ENCODE results near the gene BNC1. TPM values are rescaled to one million over a fixed set of nuclear protein-coding genes. Genes with fewer than 3 reads are reported as not detected.

Gene BNC1
- total and polyA plus RNA-seq, 2 experiments from 2014 or later: 23.1 to 24.3 TPM

- 76% methylated on average over 7 of the region's 7 CpGs for WGBS (ENCODE audit: low lambda C conversion rate, missing lambda C conversion rate)
- TF ChIP-seq EZH2 (IDR thresholded peaks at IDR 0.05; ENCODE audit: borderline replicate concordance) (no peak), EZH2phosphoT487 (IDR thresholded peaks at IDR 0.05; ENCODE audit: low read depth, severe bottlenecking, unreplicated experiment) (no peak)
- TF ChIP-seq, protein P1, sequence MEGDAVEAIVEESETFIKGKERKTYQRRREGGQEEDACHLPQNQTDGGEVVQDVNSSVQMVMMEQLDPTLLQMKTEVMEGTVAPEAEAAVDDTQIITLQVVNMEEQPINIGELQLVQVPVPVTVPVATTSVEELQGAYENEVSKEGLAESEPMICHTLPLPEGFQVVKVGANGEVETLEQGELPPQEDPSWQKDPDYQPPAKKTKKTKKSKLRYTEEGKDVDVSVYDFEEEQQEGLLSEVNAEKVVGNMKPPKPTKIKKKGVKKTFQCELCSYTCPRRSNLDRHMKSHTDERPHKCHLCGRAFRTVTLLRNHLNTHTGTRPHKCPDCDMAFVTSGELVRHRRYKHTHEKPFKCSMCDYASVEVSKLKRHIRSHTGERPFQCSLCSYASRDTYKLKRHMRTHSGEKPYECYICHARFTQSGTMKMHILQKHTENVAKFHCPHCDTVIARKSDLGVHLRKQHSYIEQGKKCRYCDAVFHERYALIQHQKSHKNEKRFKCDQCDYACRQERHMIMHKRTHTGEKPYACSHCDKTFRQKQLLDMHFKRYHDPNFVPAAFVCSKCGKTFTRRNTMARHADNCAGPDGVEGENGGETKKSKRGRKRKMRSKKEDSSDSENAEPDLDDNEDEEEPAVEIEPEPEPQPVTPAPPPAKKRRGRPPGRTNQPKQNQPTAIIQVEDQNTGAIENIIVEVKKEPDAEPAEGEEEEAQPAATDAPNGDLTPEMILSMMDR (IDR thresholded peaks at IDR 0.05; ENCODE audit: poor library complexity): no peak
- H3K36me3 ChIP-seq (replicated peaks; ENCODE audit: insufficient read depth, low read depth): no peaks in the 10 kb centered on the region
- peaks cover 4% of the 10 kb centered on the region for H3K4me1 ChIP-seq (ENCODE audit: insufficient read depth)
- no peak overlapping the region for H3K4me2 ChIP-seq
- peaks cover 54% of the 10 kb centered on the region for H3K27me3 ChIP-seq
- H3K79me2 ChIP-seq: no peaks in the 10 kb centered on the region
- no peak overlapping the region for H3K4me3 ChIP-seq
- no peak for DNase-seq (ENCODE audit: low spot score)
- H4K20me1 ChIP-seq (ENCODE audit: insufficient read depth, poor library complexity, severe bottlenecking): no peaks in the 10 kb centered on the region
- no peaks in the 10 kb centered on the region for H3K9me3 ChIP-seq (ENCODE audit: low read depth)
- H2AFZ ChIP-seq: no peak overlapping the region
- no peak overlapping the region for H3K27ac ChIP-seq
- no peaks in the 10 kb centered on the region for H3K9me2 ChIP-seq (replicated peaks; ENCODE audit: insufficient read depth)
Observed at GRCh38 chr15:83288381-83288801, 3.9 kb upstream of the BNC1 start.

DNA sequence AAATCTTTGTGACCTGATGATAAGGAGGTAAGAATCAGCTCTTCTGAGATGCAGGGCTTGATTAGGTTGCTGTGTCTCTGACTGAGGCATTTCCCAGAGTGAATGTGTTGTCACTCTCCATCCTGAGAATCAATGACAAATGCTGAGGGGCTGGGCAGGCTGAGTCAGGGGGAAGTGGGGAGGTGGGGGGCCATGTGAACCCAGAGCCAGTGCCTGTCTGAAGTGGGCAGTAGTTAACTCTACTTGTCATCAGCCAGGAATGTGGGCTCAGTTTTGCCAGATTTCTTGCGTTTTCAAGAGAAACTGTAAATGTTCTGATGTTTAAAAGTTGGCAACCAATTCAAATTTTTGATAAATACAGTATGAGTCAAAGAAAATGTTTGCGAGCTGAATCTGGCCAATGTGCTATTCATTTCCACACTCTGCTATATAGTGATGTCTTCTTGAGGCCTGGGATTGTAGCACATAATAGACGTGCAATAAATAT lies 3.1 kb upstream of the BNC1 start:
- no peaks in the 10 kb centered on the region for H4K20me1 ChIP-seq (ENCODE audit: insufficient read depth, poor library complexity, severe bottlenecking)
- H3K4me2 ChIP-seq: no peak overlapping the region
- TF ChIP-seq EZH2phosphoT487 (IDR thresholded peaks at IDR 0.05; ENCODE audit: low read depth, severe bottlenecking, unreplicated experiment) (no peak), EZH2 (IDR thresholded peaks at IDR 0.05; ENCODE audit: borderline replicate concordance) (no peak)
- TF ChIP-seq, protein P1 (IDR thresholded peaks at IDR 0.05; ENCODE audit: poor library complexity): no peak
- H3K79me2 ChIP-seq: no peaks in the 10 kb centered on the region
- peaks cover 8% of the 10 kb centered on the region for H3K4me1 ChIP-seq (ENCODE audit: insufficient read depth)
- no peak for DNase-seq (ENCODE audit: low spot score)
- no peak overlapping the region for H3K4me3 ChIP-seq
- H3K9me2 ChIP-seq (replicated peaks; ENCODE audit: insufficient read depth): no peaks in the 10 kb centered on the region
- H2AFZ ChIP-seq: no peak overlapping the region
- no peaks in the 10 kb centered on the region for H3K36me3 ChIP-seq (replicated peaks; ENCODE audit: insufficient read depth, low read depth)
- H3K27me3 ChIP-seq: peaks cover 59% of the 10 kb centered on the region
- 73% methylated on average over 3 of the region's 3 CpGs for whole genome bisulfite sequencing (ENCODE audit: low lambda C conversion rate, missing lambda C conversion rate)
- no peaks in the 10 kb centered on the region for H3K9me3 ChIP-seq (ENCODE audit: low read depth)
- H3K27ac ChIP-seq: no peak overlapping the region

GRCh38 chr15:83285979-83286553 lies 1.6 kb upstream of the BNC1 start:
- no peak overlapping the region for H3K4me2 ChIP-seq
- H3K36me3 ChIP-seq (replicated peaks; ENCODE audit: insufficient read depth, low read depth): no peaks in the 10 kb centered on the region
- 47% methylated on average over 9 of the region's 9 CpGs for WGBS (ENCODE audit: low lambda C conversion rate, missing lambda C conversion rate)
- DNase-seq (ENCODE audit: low spot score): peak; percentile 18
- H3K27ac ChIP-seq: peak overlapping the region; percentile 34
- H3K79me2 ChIP-seq: no peaks in the 10 kb centered on the region
- TF ChIP-seq, protein P1 (IDR thresholded peaks at IDR 0.05; ENCODE audit: poor library complexity): no peak
- no peak for TF ChIP-seq EZH2phosphoT487 (IDR thresholded peaks at IDR 0.05; ENCODE audit: low read depth, severe bottlenecking, unreplicated experiment)
- no peak for TF ChIP-seq EZH2 (IDR thresholded peaks at IDR 0.05; ENCODE audit: borderline replicate concordance)
- H4K20me1 ChIP-seq (ENCODE audit: insufficient read depth, poor library complexity, severe bottlenecking): no peaks in the 10 kb centered on the region
- no peaks in the 10 kb centered on the region for H3K9me3 ChIP-seq (ENCODE audit: low read depth)
- H2AFZ ChIP-seq: no peak overlapping the region
- H3K4me3 ChIP-seq: no peak overlapping the region
- no peaks in the 10 kb centered on the region for H3K9me2 ChIP-seq (replicated peaks; ENCODE audit: insufficient read depth)
- H3K27me3 ChIP-seq: peaks cover 71% of the 10 kb centered on the region
- H3K4me1 ChIP-seq (ENCODE audit: insufficient read depth): peaks cover 8% of the 10 kb centered on the region

Measured in hepatocyte (in vitro differentiated cells).